Omental fat pad (tissue), 4 donors: Measurements from ENCODE around the gene MVB12A. TPM values are rescaled to one million over a fixed set of nuclear protein-coding genes. Genes with fewer than 3 reads are reported as not detected.

ENCODE experiments used
- ATAC-seq: fragments of 150-250 bp; one replicate; pipeline ENCODE4 v1.9.1; 2016; ENCODE audit warnings: mild to moderate bottlenecking, moderate library complexity; ENCODE audit not compliant: low FRiP score
- DNase-seq: peaks from one replicate; pipeline ENCODE4 v3.0.0-alpha.2; 2019; ENCODE audit warnings: low spot score
- CTCF ChIP-seq, 3 donors: fragments of 450-650 bp; IDR thresholded peaks; one replicate each; pipeline ENCODE4 v1.5.1; 2016 to 2017; ENCODE audit warnings: antibody characterized with exemption in 3 of 3, mild to moderate bottlenecking in 3 of 3, moderate library complexity in 2 of 3
- total RNA-seq, 4 donors: library from RNA; depleted of rRNA; stranded (reverse); fragments of >200 nt; gene quantifications; one replicate each; pipeline ENCODE4 v1.1.0, GENCODE V29; 2016

Gene MVB12A
- total RNA-seq = 10 to 100 TPM; 34.1 to 65.0 (median 45.9) TPM

- DNase-seq = peak; percentile 79
- TF ChIP-seq CTCF (IDR thresholded peaks at IDR 0.05) = no peak
- peak; percentile 98 for ATAC-seq
Measured at GRCh38 chr19:17419621-17420474, at the start of gene MVB12A. Gene MVB12A (plus strand): TSS chr19:17420047. CDS start chr19:17420136, 89 bp downstream.

DNA sequence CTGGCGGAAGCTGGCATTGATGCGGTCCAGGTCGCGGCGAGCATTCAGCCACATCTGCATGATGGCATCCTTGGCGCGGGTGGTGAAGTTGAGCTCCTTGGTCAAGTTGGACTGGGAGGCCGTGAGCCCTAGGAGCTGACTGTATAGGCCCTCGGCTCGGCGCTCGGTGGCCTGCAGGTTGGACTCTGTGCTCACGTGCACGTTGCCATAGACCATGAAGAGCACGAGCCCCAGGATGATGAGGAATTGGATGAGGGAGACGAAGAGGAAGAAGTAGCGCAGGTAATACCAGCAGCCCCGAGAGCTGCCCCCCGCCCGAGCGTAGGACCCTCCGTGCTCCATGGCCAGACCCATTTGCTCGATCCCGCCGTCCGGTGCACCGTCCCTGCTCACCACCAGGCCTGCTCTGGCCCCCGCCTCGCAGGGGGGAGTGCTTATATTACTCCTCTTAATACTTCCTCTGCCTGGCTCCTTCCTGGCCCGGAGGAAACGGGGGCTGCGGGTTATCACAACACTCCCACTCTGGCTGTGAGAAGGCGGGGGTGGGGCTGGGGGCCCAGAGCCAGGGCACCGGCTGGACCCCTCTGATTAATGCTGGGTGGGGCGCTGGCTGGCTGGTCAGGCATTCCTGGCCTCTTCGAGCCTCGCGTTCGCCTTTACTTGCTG is 42.8 kb upstream of the MVB12A start, which contains the start of gene PLVAP:
TSS of gene PLVAP (minus strand) at position 408 of the 666 bp plus-strand sequence. CDS start at position 354, 54 bp downstream.
- no peak for TF ChIP-seq CTCF (IDR thresholded peaks at IDR 0.05)
- peak; percentile 26 for DNase-seq

DNA sequence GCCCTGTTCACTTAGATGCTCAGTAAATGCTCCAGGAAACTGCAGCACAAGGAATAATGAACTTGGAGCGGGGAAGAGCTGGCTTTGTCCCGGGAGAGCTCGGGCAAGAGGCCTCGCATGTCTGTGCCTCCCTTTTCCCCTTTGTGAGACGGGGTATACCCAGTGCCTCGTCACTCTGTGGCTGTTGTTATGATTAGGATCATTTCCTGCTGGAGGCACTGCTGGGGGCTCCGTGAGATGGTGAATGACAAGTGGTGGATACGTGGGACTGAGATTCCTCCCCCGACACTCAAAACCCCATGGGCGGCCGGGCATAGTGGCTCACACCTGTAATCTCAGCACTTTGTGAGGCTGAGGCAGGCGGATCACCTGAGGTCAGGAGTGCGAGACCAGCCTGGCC is 41.6 kb upstream of the MVB12A start:
- ATAC-seq = no peak
- TF ChIP-seq CTCF (IDR thresholded peaks at IDR 0.05) = no peak

More for the DNA sequence above, 42.8 kb upstream of the MVB12A start, which contains the start of gene PLVAP:
- ATAC-seq = peak; percentile 83

GRCh38 chr19:17379221-17379631 is 40.6 kb upstream of the MVB12A start:
- no peak for DNase-seq
- ATAC-seq = no peak
- no peak for TF ChIP-seq CTCF (IDR thresholded peaks at IDR 0.05)

More for the DNA sequence above, 41.6 kb upstream of the MVB12A start:
- DNase-seq = no peak

GRCh38 chr19:17380426-17381138 is 39.3 kb upstream of the MVB12A start:
- ATAC-seq (no peak), DNase-seq (no peak)
- TF ChIP-seq CTCF (IDR thresholded peaks at IDR 0.05) = no peak

GRCh38 chr19:17385878-17386611 is 33.8 kb upstream of the MVB12A start:
- ATAC-seq (no peak), DNase-seq (peak; percentile 70)
- peak in 1 of 3 donors; percentile 29 for TF ChIP-seq CTCF (IDR thresholded peaks at IDR 0.05)
